IMR-90 (cell line): Measurements from ENCODE around the gene ZNF273. TPM values are rescaled to one million over a fixed set of nuclear protein-coding genes. Genes with fewer than 3 reads are reported as not detected.

Experiments
- ATAC-seq: fragments of 200-7000 bp; cut with Tn5 transposase; 2 replicates; pipeline ENCODE4 v1.9.1; 2020; ENCODE audit warnings: low read depth, mild to moderate bottlenecking, moderate library complexity
- BruUV-seq: library from RNA; stranded (reverse); fragments of 400-500 nt; replicated peaks from 2 replicates; lab custom pipeline; 2021; lab: Mats Ljungman, UMichigan
- CTCF ChIA-PET: fragments of 300-600 bp; formaldehyde crosslinking; extraction: SDS; loops from one replicate; lab custom pipeline; 2021; ENCODE audit warnings: antibody characterized with exemption; lab: Yijun Ruan, JAX
- POLR2A ChIA-PET: fragments of 300-600 bp; sonication (Branson Sonifier 250); formaldehyde crosslinking; loops from one replicate; lab custom pipeline; 2022; ENCODE audit warnings: antibody characterized with exemption; ENCODE audit not compliant: unreplicated experiment; lab: Charles Lee
- DNase-seq: peaks from one replicate; pipeline ENCODE4 v3.0.0; 2013
- H2AFZ ChIP-seq: replicated peaks from 2 replicates; pipeline ENCODE3; 2013; ENCODE audit warnings: low read length, mild to moderate bottlenecking; ENCODE audit not compliant: poor library complexity
- H2AK5ac ChIP-seq: 2 replicates; pipeline ENCODE4 v1.6.1; 2013; ENCODE audit warnings: low read depth, low read length, inconsistent platforms
- H2AK9ac ChIP-seq: replicated peaks from 2 replicates; pipeline ENCODE3; 2013; ENCODE audit warnings: mild to moderate bottlenecking, low read depth, low read length, moderate library complexity; ENCODE audit not compliant: poor library complexity
- H2BK120ac ChIP-seq: 2 replicates; pipeline ENCODE4 v1.6.1; 2013; ENCODE audit warnings: low read depth, low read length, inconsistent platforms
- H2BK15ac ChIP-seq: 3 replicates; pipeline ENCODE4 v1.6.1; 2013; ENCODE audit warnings: low read depth, low read length, inconsistent platforms
- H2BK20ac ChIP-seq: 2 replicates; pipeline ENCODE4 v1.6.1; 2013; ENCODE audit warnings: low read depth, mild to moderate bottlenecking, inconsistent platforms, low read length, moderate library complexity
- H2BK5ac ChIP-seq: 2 replicates; pipeline ENCODE4 v1.6.1; 2013; ENCODE audit warnings: mild to moderate bottlenecking, low read depth, low read length, inconsistent platforms; ENCODE audit not compliant: poor library complexity, severe bottlenecking
- H3K14ac ChIP-seq: replicated peaks from 2 replicates; pipeline ENCODE4 v1.6.1; 2013; ENCODE audit warnings: low read depth, low read length, inconsistent platforms
- H3K18ac ChIP-seq: 2 replicates; pipeline ENCODE4 v1.6.1; 2013; ENCODE audit warnings: low read depth, low read length, control low read depth
- H3K23ac ChIP-seq: 2 replicates; pipeline ENCODE4 v1.6.1; 2013; ENCODE audit warnings: low read depth, low read length, inconsistent platforms
- H3K27ac ChIP-seq: 2 replicates; pipeline ENCODE4 v1.5.1; 2013; ENCODE audit warnings: mild to moderate bottlenecking, control low read depth, low read length; ENCODE audit not compliant: insufficient read depth
- H3K27me3 ChIP-seq: 2 replicates; pipeline ENCODE4 v1.6.1; 2013; ENCODE audit warnings: low read length; ENCODE audit not compliant: control insufficient read depth, insufficient read depth
- H3K36me3 ChIP-seq: 2 replicates; pipeline ENCODE4 v1.6.1; 2013; ENCODE audit warnings: low read length, mixed read lengths; ENCODE audit not compliant: control insufficient read depth, insufficient read depth
- H3K4ac ChIP-seq: 2 replicates; pipeline ENCODE4 v1.6.1; 2013; ENCODE audit warnings: low read depth, low read length, inconsistent platforms
- H3K4me1 ChIP-seq: 2 replicates; pipeline ENCODE4 v1.6.1; 2013; ENCODE audit warnings: low read length, mixed read lengths; ENCODE audit not compliant: control insufficient read depth, insufficient read depth
- H3K4me2 ChIP-seq: 2 replicates; pipeline ENCODE4 v1.6.1; 2013; ENCODE audit warnings: low read depth, mild to moderate bottlenecking, control low read depth, low read length, moderate library complexity
- H3K4me3 ChIP-seq: 2 replicates; pipeline ENCODE4 v1.5.1; 2013; ENCODE audit warnings: low read depth, mild to moderate bottlenecking, control low read depth, low read length, moderate library complexity; ENCODE audit not compliant: insufficient read depth
- H3K56ac ChIP-seq: 2 replicates; pipeline ENCODE4 v1.6.1; 2013; ENCODE audit warnings: low read length, inconsistent platforms; ENCODE audit not compliant: insufficient read depth; ENCODE audit errors: extremely low read depth
- H3K79me1 ChIP-seq, 2 experiments: 2 replicates each; pipeline ENCODE4 v1.6.1; 2013; ENCODE audit warnings: low read length in 2 of 2, inconsistent platforms in 1 of 2, low read depth in 1 of 2
- H3K9ac ChIP-seq: 2 replicates; pipeline ENCODE4 v1.6.1; 2013; ENCODE audit warnings: low read depth, low read length, control low read depth
- H3K9me1 ChIP-seq: 2 replicates; pipeline ENCODE4 v1.6.1; 2013; ENCODE audit warnings: low read length, inconsistent platforms; ENCODE audit not compliant: insufficient read depth
- H3K9me3 ChIP-seq: 2 replicates; pipeline ENCODE4 v1.6.1; 2013; ENCODE audit warnings: low read length; ENCODE audit not compliant: control insufficient read depth, insufficient read depth
- H4K20me1 ChIP-seq: 2 replicates; pipeline ENCODE4 v1.6.1; 2013; ENCODE audit warnings: low read length, inconsistent platforms; ENCODE audit not compliant: insufficient read depth
- H4K5ac ChIP-seq: 2 replicates; pipeline ENCODE4 v1.6.1; 2013; ENCODE audit warnings: mild to moderate bottlenecking, low read depth, low read length, control low read depth
- H4K8ac ChIP-seq, 2 experiments: 2 replicates each; pipeline ENCODE4 v1.6.1; 2013; ENCODE audit warnings: low read depth in 2 of 2, low read length in 2 of 2, control low read depth in 1 of 2, inconsistent platforms in 1 of 2
- H4K91ac ChIP-seq: 2 replicates; pipeline ENCODE4 v1.6.1; 2013; ENCODE audit warnings: low read depth, low read length, inconsistent platforms; ENCODE audit not compliant: insufficient read depth
- BHLHE40 ChIP-seq: fragments of 150-350 bp; IDR thresholded peaks from 2 replicates; pipeline ENCODE4 v1.6.1; 2016; ENCODE audit warnings: mild to moderate bottlenecking, low read depth, low read length
- CEBPB ChIP-seq: IDR thresholded peaks from 2 replicates; pipeline ENCODE4 v1.6.1; 2012; ENCODE audit warnings: low read depth, low read length, improper control_type of control experiment
- CHD1 ChIP-seq: IDR thresholded peaks from 2 replicates; pipeline ENCODE4 v1.6.1; 2012; ENCODE audit warnings: low read depth, low read length, improper control_type of control experiment
- CTCF ChIP-seq: conservative IDR thresholded peaks from 2 replicates; pipeline ENCODE4 v1.5.1; 2012; ENCODE audit warnings: mild to moderate bottlenecking, low read depth, low read length, improper control_type of control experiment
- ELK1 ChIP-seq: fragments of 150-350 bp; IDR thresholded peaks from 2 replicates; pipeline ENCODE4 v1.6.1; 2016; ENCODE audit warnings: low read depth, mild to moderate bottlenecking, low read length, moderate library complexity, borderline replicate concordance
- FOS ChIP-seq: fragments of 150-350 bp; IDR thresholded peaks from 2 replicates; pipeline ENCODE4 v1.6.1; 2016; ENCODE audit warnings: low read depth, low read length
- MAFK ChIP-seq: IDR thresholded peaks from 2 replicates; pipeline ENCODE4 v1.6.1; 2012; ENCODE audit warnings: low read depth, low read length, improper control_type of control experiment
- MAZ ChIP-seq: IDR thresholded peaks from 2 replicates; pipeline ENCODE4 v1.6.1; 2012; ENCODE audit warnings: low read depth, mild to moderate bottlenecking, low read length, improper control_type of control experiment, moderate library complexity, borderline replicate concordance
- MXI1 ChIP-seq: IDR thresholded peaks from 2 replicates; pipeline ENCODE4 v1.6.1; 2012; ENCODE audit warnings: low read depth, mild to moderate bottlenecking, low read length, moderate library complexity, borderline replicate concordance
- NFE2L2 ChIP-seq: fragments of 150-350 bp; IDR thresholded peaks from 2 replicates; pipeline ENCODE4 v1.6.1; 2016; ENCODE audit warnings: low read depth, mild to moderate bottlenecking, low read length
- POLR2A ChIP-seq: IDR thresholded peaks from 2 replicates; pipeline ENCODE4 v1.6.1; 2012; ENCODE audit warnings: mild to moderate bottlenecking, low read depth, low read length
- RAD21 ChIP-seq: IDR thresholded peaks from 2 replicates; pipeline ENCODE4 v1.6.1; 2012; ENCODE audit warnings: low read length, improper control_type of control experiment
- RCOR1 ChIP-seq: IDR thresholded peaks from 2 replicates; pipeline ENCODE4 v1.6.1; 2012; ENCODE audit warnings: mild to moderate bottlenecking, low read length, improper control_type of control experiment; ENCODE audit not compliant: insufficient replicate concordance
- RFX5 ChIP-seq: IDR thresholded peaks from 2 replicates; pipeline ENCODE4 v1.8.0; 2012; ENCODE audit warnings: low read depth, mild to moderate bottlenecking, low read length, moderate library complexity
- SMC3 ChIP-seq: fragments of 150-350 bp; IDR thresholded peaks from 2 replicates; pipeline ENCODE4 v1.6.1; 2016; ENCODE audit warnings: low read depth, mild to moderate bottlenecking, antibody characterized with exemption, low read length, moderate library complexity
- USF2 ChIP-seq: fragments of 150-350 bp; IDR thresholded peaks from 2 replicates; pipeline ENCODE4 v1.6.1; 2017; ENCODE audit warnings: mild to moderate bottlenecking, antibody characterized with exemption, low read length, low read depth
- WGBS, 2 experiments: methylation state at CpG; one replicate each; pipeline versions ENCODE4 v1.1.5 to v1.1.7; 2013; ENCODE audit warnings: missing lambda C conversion rate in 2 of 2; ENCODE audit not compliant: insufficient read length in 1 of 2; ENCODE audit errors: extremely low coverage in 2 of 2; 5-methylcytosine and 5-hydroxymethylcytosine counted together
- dilution Hi-C: fragments of 300-500 bp; cut with HindIII; formaldehyde crosslinking; loops from one replicate; pipeline ENCODE4 v1.14.3; 2018; ENCODE audit warnings: low sequenced_read_pairs; ENCODE audit not compliant: unreplicated experiment
- in situ Hi-C: fragments of 300-500 bp; cut with MboI; formaldehyde crosslinking; loops from 3 replicates; pipeline ENCODE4 v1.14.3; 2019; ENCODE audit warnings: low sequenced_read_pairs, inconsistent platforms, mixed read lengths
- intact Hi-C: fragments of 100-400 bp; cut with micrococcal nuclease; formaldehyde crosslinking; loops from 2 replicates; pipeline ENCODE4 v1.10.0; 2022
- polyA plus RNA-seq, 3 experiments: library from polyadenylated mRNA; depleted of rRNA; stranded (reverse); fragments of >200 nt; gene quantifications; 2 replicates each; pipeline ENCODE4 v1.2.3, GENCODE V29; 2012; ENCODE audit warnings: low replicate concordance in 1 of 3
- total RNA-seq: library from RNA; depleted of rRNA; stranded (reverse); fragments of >200 nt; gene quantifications from 2 replicates; pipeline ENCODE4 v1.2.3, GENCODE V29; 2012

The ZNF273 gene
- total and polyA plus RNA-seq, 2 of the 4 experiments (the other 2 are of a cell fraction) = 1.5 to 2.7 TPM

GRCh38 chr7:64905133-64905532, 2.1 kb downstream of the ZNF273 start:
- Histone ChIP-seq H2AK5ac (no peak overlapping the region), H2AFZ (no peak overlapping the region), H4K8ac (no peak overlapping the region), H3K4ac (no peak overlapping the region), H2BK5ac (no peak overlapping the region), H4K20me1 (no peaks in the 10 kb centered on the region; the same call in 1 of the 2 replicates), H3K4me3 (no peak overlapping the region), H2BK20ac (no peak overlapping the region), H4K5ac (no peak overlapping the region; the same call in 1 of the 2 replicates), H3K23ac (no peak overlapping the region), H4K91ac (no peak overlapping the region), H3K9me3 (no peaks in the 10 kb centered on the region), H3K79me1 (peaks cover 26 to 28% of the 10 kb centered on the region in 2 experiments), H2AK9ac (no peak overlapping the region), H3K27ac (no peak overlapping the region), H3K36me3 (no peaks in the 10 kb centered on the region), H2BK15ac (no peak overlapping the region), H3K18ac (no peak overlapping the region), H3K9ac (no peak overlapping the region), H3K4me2 (no peak overlapping the region; the same call in 1 of the 2 replicates), H3K9me1 (no peaks in the 10 kb centered on the region), H3K27me3 (no peaks in the 10 kb centered on the region), H3K14ac (no peak overlapping the region), H3K56ac (no peak overlapping the region), H2BK120ac (no peak overlapping the region), H3K4me1 (peaks cover 4% of the 10 kb centered on the region; the same call in 1 of the 2 replicates)
- in situ Hi-C loops (no loop called here), intact Hi-C loops (no loop called here), dilution Hi-C loops (no loop called here)
- ATAC-seq (no peak), DNase-seq (no peak)
- TF ChIP-seq ELK1 (no peak), USF2 (no peak), RFX5 (no peak), MAFK (no peak), CHD1 (no peak), MAZ (no peak), CTCF (no peak), POLR2A (no peak), SMC3 (no peak), CEBPB (no peak), NFE2L2 (no peak), FOS (no peak), BHLHE40 (no peak), RCOR1 (no peak), MXI1 (no peak), RAD21 (no peak)
- no TSS peak for BruUV-seq
- no CpG with 5 or more reads among the region's 12 CpGs for WGBS, 2 experiments
- CTCF ChIA-PET = no interaction called here
- POLR2A ChIA-PET = no interaction called here
